Gastrocnemius medialis (tissue), 4 donors: ENCODE data around the gene ZNF503.

Experiments
- CTCF ChIP-seq, 5 experiments: fragments of 450-650 bp in 3 of 5; fragments of 200-600 bp in 2 of 5; sonication (generic) in 2 of 5; IDR thresholded peaks in 4 of 5; conservative IDR thresholded peaks in 1 of 5; 1 replicate in 4 of 5; 2 replicates in 1 of 5; pipeline ENCODE4 v1.5.1; 2016 to 2019; ENCODE audit warnings: antibody characterized with exemption in 5 of 5, mild to moderate bottlenecking in 3 of 5, moderate library complexity in 3 of 5
- POLR2A ChIP-seq, 2 donors: fragments of 450-650 bp; IDR thresholded peaks; one replicate each; pipeline ENCODE4 v1.6.1; 2017; ENCODE audit warnings: antibody characterized with exemption in 2 of 2, mild to moderate bottlenecking in 2 of 2, moderate library complexity in 2 of 2

- TF ChIP-seq CTCF (IDR thresholded peaks at IDR 0.05 in 4 of 5, conservative IDR thresholded peaks at IDR 0.05 in 1 of 5): no peak
- TF ChIP-seq POLR2A (IDR thresholded peaks at IDR 0.05): no peak
These were observed 36.1 kb upstream of the ZNF503 start for GRCh38 chr10:75437693-75438092.
